Stomach (tissue), 4 donors: ENCODE results near the gene OCSTAMP.

Source experiments
- EP300 ChIP-seq: sonication (generic); formaldehyde crosslinking; IDR thresholded peaks from one replicate; pipeline ENCODE4 v1.6.1; 2017; ENCODE audit warnings: antibody characterized with exemption
- POLR2A ChIP-seq, 4 donors: fragments of 450-650 bp; IDR thresholded peaks; one replicate each; pipeline ENCODE4 v1.6.1; 2016; ENCODE audit warnings: antibody characterized with exemption in 4 of 4, control low read depth in 2 of 4, mild to moderate bottlenecking in 1 of 4, moderate library complexity in 1 of 4
- TF ChIP-seq, protein P1 (sequence below), 7 experiments: fragments of 450-650 bp in 4 of 7; fragments of 200-600 bp in 3 of 7; sonication (generic) in 3 of 7; IDR thresholded peaks; one replicate each; pipeline ENCODE4 v1.5.1; 2016 to 2019; ENCODE audit warnings: antibody characterized with exemption in 7 of 7, control low read depth in 2 of 7, mild to moderate bottlenecking in 1 of 7

DNA sequence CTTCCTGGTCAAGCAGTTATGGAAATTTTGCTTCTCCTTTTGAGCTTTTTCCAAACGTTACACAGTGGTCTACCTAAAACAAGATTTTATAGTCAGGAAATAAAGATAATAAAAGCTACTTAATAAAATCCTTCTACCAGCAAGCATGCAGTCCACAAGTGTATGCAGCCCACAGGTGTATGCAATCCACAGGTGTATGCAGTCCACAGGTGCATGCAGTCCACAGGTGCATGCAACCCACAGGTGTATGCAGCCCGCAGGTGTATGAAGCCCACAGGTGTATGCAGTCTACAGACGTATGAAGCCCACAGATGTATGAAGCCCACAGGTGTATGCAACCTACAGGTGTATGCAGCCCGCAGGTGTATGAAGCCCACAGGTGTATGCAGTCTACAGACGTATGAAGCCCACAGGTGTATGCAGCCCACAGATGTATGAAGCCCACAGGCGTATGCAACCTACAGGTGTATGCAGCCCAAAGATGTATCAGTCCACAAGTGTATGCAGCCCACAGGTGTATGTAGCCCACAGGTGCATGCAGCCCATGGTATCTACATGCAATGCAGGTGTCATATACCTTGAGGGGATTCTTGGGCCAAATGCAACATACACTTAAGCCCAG is 26.4 kb upstream of the OCSTAMP start:
- TF ChIP-seq, protein P1, sequence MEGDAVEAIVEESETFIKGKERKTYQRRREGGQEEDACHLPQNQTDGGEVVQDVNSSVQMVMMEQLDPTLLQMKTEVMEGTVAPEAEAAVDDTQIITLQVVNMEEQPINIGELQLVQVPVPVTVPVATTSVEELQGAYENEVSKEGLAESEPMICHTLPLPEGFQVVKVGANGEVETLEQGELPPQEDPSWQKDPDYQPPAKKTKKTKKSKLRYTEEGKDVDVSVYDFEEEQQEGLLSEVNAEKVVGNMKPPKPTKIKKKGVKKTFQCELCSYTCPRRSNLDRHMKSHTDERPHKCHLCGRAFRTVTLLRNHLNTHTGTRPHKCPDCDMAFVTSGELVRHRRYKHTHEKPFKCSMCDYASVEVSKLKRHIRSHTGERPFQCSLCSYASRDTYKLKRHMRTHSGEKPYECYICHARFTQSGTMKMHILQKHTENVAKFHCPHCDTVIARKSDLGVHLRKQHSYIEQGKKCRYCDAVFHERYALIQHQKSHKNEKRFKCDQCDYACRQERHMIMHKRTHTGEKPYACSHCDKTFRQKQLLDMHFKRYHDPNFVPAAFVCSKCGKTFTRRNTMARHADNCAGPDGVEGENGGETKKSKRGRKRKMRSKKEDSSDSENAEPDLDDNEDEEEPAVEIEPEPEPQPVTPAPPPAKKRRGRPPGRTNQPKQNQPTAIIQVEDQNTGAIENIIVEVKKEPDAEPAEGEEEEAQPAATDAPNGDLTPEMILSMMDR (IDR thresholded peaks at IDR 0.05): no peak
- TF ChIP-seq POLR2A (IDR thresholded peaks at IDR 0.05): no peak
- TF ChIP-seq EP300: no peak
